Hematopoietic multipotent progenitor cell treated with erythropoietin and hydrocortisone succinate and interleukin-3 and kit ligand, for 15 days (in vitro differentiated cells): ENCODE measurements around the gene NFYC.
"Not testable (repeated sequence)": the region's sequence is repeated elsewhere in the genome, so short reads cannot be mapped to it uniquely, and the experiment has no call there.

Source experiments
- DNase-seq: peaks from one replicate; pipeline ENCODE4 v3.0.0-alpha.2; 2015; ENCODE audit warnings: low spot score

The NFYC gene

DNA sequence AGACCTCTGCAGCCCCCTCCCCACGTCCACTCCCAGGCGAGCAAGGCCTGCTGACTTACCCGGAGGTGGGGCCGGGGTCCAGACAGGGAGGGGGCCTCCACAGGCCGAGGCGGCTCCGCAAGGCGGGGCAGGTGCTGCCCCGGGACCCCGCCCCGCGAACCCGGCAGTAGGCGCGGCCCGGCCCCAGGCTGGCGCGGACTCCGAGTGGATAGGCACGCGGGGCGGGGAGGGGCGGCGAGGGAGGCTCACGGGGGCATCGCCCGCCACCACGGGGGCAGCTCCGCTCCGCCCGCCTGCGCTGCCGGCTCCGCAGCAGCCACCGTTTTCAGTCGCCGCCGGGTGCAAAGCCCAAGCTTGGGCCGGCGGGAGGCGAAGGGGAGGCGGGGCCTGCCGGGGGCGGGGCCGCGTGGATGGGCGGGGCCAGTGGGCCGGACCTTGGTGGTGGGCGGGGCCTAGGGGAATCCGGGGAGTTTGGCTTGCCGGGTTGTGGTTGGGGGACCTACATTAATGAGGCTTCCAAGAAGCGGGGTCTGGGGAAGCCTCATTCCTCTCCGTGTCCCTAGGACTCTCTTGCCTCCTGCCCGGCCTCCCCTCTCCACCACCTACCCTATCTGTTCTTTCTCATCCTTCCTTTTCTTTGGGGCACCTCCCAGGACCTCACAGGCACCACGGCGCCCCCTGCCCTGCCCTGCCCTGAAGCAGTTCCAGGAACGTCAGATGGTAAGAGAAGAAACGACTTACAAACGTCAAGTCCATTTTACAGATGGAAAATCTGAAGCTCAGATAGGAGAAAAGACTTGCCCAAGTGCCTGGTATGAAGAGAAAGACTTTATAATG, 26.0 kb upstream of the NFYC start, which contains the start of gene RIMS3:
Gene RIMS3, minus strand, starts transcription at position 348 of the 837 bp plus-strand sequence. CDS start 23,757 bp downstream, outside the sequence.
- peak; percentile 82 for DNase-seq

DNA sequence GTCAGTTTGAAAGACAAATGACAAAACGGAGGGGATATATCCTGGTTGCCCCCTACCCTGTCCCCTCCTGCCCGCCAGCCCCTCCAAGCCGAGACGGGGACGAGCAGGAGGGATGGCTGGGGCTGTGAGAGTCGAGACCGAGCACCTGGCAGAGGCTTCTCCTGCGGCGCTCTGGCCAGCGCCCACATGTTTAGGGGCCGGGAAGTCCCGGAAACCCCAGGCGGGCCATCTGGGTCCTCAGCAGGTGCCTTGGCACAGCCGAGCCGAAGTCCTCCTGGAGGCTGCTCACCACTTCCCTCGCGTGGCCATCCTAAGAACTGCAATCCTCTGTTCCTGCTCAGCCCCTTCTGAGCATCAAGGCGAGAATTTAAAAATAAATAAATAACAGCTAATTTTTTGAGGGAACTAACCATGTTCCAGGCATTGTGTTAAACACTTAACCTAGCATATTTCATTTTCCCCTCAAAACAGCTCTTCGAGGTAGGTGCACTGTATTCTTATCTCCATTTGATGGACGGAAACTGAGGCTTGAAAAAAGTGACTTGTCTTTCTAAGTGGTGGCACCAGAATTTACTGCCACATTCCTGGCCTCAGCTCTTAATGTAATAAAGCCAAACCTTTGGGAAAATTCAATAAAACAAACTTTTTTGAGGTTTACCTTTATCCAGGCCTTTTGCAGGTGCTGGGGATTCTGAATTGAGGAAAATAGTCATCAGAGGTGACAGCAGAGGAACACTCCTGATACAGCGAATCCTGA, 22.6 kb upstream of the NFYC start:
- peak; percentile 85 for DNase-seq

GRCh38 chr1:40673452-40673851, 18.1 kb upstream of the NFYC start:
- no peak for DNase-seq

- DNase-seq: no peak
These were observed 15.0 kb upstream of the NFYC start for GRCh38 chr1:40676501-40676900.

DNA sequence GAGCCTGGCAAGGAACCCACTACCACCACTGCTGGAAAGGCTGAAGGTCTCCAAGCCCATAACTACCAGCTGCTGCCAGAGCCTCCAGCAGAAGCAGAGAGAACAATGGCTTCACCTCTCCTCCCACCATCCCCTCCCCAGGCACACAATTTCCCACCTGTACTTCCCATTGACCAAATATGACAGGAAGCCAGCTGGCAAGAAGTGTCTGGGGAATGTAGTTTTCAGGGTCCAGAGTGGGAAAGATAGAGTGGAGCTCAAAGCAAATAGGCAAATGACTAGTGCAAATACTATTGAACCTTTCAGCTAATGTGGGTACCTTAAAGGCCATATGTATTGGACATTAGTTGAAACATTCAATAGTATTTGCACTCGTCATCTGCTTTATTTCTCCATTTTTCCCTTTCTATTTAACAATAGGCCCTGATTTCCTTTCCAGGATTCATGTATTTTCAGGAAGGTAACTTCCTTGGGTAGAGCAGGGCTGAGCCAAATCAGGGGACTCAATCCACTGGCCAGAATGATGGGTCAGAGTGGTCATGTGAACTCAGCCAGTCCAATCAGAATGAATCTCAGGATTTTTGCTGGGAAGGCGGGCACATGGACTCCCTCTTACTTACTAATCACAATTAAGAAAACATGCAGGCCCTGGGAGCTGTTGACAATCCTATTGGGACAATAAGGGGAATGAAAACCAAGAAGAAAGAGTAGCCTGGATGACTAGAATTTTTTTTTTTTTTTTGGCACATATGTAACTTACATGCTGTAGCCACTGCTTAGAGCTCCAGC, 12.1 kb upstream of the NFYC start:
- no peak for DNase-seq

DNA sequence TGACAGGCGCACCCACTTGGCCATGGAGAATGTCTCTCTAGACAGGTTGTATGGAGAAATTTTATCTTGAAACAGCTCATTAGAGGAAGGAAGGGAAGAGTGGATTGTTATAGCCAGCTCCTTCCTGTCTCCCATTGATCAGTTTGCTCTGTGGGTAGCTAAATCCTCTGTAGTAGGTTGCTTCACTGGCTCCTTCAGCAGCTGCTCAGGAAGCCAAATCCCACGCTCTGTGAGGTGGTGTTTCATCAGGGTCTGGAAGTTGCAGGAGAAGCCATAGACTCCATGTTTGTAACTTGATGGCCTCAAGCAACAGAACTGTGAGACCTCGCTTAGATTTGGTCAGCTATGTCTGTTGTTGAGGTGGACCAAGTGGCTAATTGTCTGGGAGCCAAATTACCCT, 6.8 kb upstream of the NFYC start:
- no peak for DNase-seq

GRCh38 chr1:40687059-40687458, 4.4 kb upstream of the NFYC start:
- DNase-seq: no peak

DNA sequence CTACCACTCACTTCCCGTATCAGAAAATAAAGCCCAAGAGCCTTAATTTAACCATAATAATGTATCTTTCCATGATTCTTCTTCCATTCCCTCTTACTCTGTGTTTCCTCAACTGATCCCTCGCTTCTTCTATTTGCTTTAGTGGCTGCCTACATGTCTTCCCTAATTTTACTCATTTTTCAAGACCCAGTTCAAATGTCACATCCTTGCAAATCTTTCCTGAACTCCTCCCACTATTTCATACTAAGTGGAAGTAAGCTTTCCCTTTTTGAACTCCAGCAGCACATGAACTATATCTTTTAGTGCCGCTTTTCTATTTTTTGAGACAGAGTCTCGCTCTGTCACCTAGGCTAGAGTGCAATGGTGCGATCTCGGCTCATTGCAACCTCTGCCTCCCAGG, 3.8 kb upstream of the NFYC start:
- DNase-seq: no peak

GRCh38 chr1:40689737-40690136, 1.8 kb upstream of the NFYC start:
- DNase-seq: no peak

GRCh38 chr1:40690771-40691537, 550 bp upstream of the NFYC start:
- DNase-seq: no peak

DNA sequence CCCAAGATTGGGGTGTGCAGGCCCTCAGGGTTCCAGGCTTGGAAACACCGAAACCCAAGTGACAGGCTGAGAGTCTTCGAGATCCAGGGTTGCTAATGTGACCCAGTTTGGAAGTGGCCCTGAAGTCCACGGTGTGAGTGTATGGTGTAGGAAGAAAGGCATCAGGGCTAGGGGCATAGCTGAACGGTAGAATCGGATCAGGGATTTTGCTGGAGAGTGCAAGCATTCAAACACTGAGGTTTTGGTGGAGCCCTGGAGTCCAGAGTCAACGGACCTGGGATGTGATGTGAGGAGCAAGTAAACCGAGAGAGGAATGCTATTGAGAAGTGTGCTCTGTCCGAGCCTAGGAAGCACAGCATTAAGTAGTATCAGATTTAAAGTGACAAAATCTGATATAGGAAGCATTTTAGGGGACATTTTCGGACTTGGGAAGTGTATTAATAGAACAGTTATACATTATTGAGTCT, 958 bp downstream of the NFYC start:
- DNase-seq: no peak

- DNase-seq: no peak
These were observed 1.9 kb downstream of the NFYC start for GRCh38 chr1:40693425-40693824.

GRCh38 chr1:40694353-40694874, 2.9 kb downstream of the NFYC start:
- no peak for DNase-seq

DNA sequence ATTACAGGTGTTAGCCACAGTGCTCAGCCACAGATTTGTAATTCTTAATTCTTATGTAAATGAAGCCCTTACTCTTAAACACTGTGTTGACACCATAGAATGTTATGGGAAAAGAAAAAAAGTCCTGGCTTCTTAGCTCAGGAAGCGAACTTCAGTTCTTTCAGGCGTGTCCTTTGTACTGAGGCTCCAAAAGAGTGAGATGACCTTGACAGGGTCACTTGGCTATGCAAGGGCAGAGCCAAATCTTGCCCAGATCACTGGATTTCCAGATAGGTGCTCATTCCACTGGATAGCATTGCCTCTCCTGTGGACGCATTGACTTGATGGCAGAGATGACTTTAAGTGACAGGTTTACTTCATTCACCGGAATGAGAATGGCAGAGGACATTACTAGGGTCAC, 4.8 kb downstream of the NFYC start:
- DNase-seq: no peak

DNA sequence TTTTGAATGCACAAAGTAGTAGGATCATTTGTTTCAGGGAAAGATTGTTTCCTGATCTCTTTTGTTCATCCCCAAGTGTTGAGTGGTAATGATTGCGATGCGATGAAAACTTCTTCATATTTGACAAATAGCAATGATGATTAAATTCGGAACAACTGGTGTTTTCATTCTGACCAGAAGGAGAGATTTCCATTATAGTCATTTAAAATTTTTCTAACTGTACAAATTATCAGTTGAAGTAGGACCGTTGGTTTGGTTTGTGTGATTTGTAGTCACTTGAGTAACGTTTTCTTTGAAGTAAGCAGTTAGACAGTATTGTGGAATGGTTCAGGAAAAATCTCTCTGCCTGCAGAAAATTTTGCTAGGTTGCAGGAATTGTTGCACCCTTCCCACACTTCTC, 5.9 kb downstream of the NFYC start:
- no peak for DNase-seq

DNA sequence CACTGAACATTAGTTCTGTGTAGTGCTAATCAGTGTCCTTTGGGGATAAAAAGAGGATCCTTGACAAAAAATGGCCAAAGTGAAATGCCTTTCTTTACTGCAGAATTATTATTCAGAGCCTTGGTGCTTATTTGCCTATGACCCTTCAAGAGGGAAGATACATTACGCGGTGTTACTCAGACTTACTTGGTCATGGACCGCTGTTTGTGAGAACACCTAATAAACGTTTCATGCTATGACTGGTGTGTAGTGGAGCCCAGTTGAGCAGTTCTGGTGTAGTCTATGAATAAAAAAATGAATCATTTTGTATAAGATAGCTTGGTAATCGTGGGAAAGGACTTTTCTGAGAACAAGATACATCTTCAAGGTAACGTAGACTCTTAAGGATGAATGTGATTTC, 8.3 kb downstream of the NFYC start:
- no peak for DNase-seq

DNA sequence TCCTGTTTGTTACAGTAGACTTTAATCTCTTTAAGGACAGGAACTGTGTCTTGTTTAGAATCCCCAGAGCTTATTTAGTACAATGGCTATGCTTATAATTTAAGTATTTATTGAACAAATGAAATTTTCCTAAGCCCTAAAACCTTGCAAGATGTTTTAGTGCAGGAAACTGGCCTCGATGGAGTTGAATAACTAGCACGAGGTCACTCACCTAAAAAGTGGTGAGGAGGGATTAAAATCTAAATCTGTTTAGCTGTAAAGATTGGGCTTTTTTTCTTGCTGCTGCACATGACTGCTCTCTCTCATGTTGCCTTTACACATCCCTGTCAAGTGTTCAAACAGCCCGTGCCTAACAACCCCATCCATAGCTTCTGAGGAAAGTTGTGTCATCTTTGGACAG, 10.2 kb downstream of the NFYC start:
- no peak for DNase-seq

GRCh38 chr1:40702810-40703209, 11.3 kb downstream of the NFYC start:
- not testable (repeated sequence) for DNase-seq

GRCh38 chr1:40703316-40703715, 11.8 kb downstream of the NFYC start:
- no peak for DNase-seq

GRCh38 chr1:40704817-40705733, 13.6 kb downstream of the NFYC start:
- DNase-seq: no peak
